Neuron (in vitro differentiated cells): ENCODE results near the gene IL17RD.

Experiments used
- H2AFZ ChIP-seq: one replicate; pipeline ENCODE4 v1.6.1; 2013; ENCODE audit warnings: low read depth, mild to moderate bottlenecking, inconsistent platforms, low read length, moderate library complexity
- H3K27me3 ChIP-seq: one replicate; pipeline ENCODE4 v1.6.1; 2013; ENCODE audit warnings: low read length; ENCODE audit not compliant: insufficient read depth
- H3K36me3 ChIP-seq: one replicate; pipeline ENCODE4 v1.6.1; 2013; ENCODE audit warnings: low read length; ENCODE audit not compliant: insufficient read depth
- H3K4me1 ChIP-seq: one replicate; pipeline ENCODE4 v1.6.1; 2013; ENCODE audit warnings: low read length; ENCODE audit not compliant: insufficient read depth
- H3K4me3 ChIP-seq: 2 replicates; pipeline ENCODE4 v1.5.1; 2013; ENCODE audit warnings: mild to moderate bottlenecking, low read length, moderate library complexity
- H3K9me3 ChIP-seq: one replicate; pipeline ENCODE4 v1.6.1; 2013; ENCODE audit warnings: low read length

IL17RD gene

GRCh38 chr3:57060089-57060821 is 104.9 kb downstream of the IL17RD start, which contains the start of gene SPATA12:
Gene SPATA12 (plus strand): TSS chr3:57060664. CDS start chr3:57073695, 13,031 bp downstream.
- Histone ChIP-seq H3K4me1 (peaks cover 10% of the 10 kb centered on the region), H3K36me3 (no peaks in the 10 kb centered on the region), H3K4me3 (no peak within 1 kb of the TSS), H3K27me3 (no peaks in the 10 kb centered on the region), H2AFZ (peak within 1 kb of the TSS; percentile 6), H3K9me3 (peaks cover 1% of the 10 kb centered on the region)

DNA sequence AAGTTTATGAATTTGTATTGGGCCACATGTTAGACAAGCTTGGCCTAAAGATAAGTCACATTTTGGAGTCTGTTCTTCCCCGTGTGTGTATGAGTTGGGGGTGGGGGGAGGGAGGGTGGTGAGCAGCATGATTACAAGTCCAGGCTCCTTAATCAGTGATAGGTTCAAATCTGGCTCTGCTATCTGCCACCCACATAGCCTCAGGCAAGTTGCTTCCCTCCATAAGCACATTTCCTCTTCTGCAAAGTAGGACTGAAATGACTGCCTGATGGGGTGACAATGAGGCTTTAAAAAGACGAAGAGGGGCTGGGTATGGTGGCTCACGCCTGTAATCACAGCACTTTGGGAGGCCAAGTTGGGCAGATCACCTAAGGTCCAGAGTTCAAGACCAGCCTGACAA is 105.7 kb downstream of the IL17RD start:
- no peak overlapping the region for H2AFZ ChIP-seq
- H3K4me3 ChIP-seq: no peak overlapping the region
- peaks cover 10% of the 10 kb centered on the region for H3K4me1 ChIP-seq
- no peaks in the 10 kb centered on the region for H3K27me3 ChIP-seq
- peaks cover 1% of the 10 kb centered on the region for H3K9me3 ChIP-seq
- no peaks in the 10 kb centered on the region for H3K36me3 ChIP-seq

GRCh38 chr3:57057351-57057750 is 107.8 kb downstream of the IL17RD start:
- H3K4me3 ChIP-seq: no peak overlapping the region
- peaks cover 6% of the 10 kb centered on the region for H3K4me1 ChIP-seq
- no peaks in the 10 kb centered on the region for H3K27me3 ChIP-seq
- no peak overlapping the region for H2AFZ ChIP-seq
- H3K36me3 ChIP-seq: no peaks in the 10 kb centered on the region
- peaks cover 1% of the 10 kb centered on the region for H3K9me3 ChIP-seq

DNA sequence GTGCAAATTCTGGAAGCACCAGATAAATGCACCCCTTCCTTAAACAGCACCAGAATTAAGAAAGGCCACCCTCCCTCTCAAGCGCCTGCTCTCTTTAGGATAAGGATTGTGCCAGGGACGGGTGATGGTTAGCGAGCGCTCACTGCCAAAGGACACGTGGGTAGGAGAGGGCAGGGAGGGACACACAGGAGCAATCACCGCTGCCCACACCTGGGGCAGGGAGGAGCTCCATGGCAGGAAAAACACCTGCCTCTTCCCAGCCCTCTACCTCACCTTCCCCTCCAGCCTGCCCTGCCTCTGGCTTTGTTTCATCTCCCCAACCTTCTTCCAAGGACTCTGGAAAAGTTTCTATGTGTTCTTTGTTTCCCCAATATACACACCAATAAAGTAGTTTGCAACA is 112.0 kb downstream of the IL17RD start:
- Histone ChIP-seq H3K4me1 (peaks cover 2% of the 10 kb centered on the region), H3K27me3 (no peaks in the 10 kb centered on the region), H3K9me3 (peaks cover 1% of the 10 kb centered on the region), H3K4me3 (no peak overlapping the region), H2AFZ (no peak overlapping the region), H3K36me3 (no peaks in the 10 kb centered on the region)

DNA sequence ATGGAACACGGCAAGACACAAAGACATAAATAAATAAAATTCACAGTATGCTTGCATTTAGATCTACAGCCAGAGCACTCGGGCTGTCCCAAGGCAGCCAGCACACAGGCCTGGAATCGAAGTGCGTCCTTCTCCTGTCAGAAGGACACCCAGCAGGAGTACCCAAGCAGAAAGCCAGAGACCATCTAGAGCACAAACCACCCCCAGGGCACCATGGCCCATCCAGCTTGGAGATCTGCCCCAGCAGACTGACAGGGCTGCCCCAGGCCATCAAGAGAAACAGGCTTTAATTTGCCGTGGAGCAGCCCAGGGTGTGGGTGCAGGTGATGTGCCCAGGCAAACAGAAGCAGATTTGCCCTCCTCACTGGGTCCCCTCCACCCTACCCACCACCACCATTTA is 112.5 kb downstream of the IL17RD start:
- Histone ChIP-seq H3K4me1 (peaks cover 6% of the 10 kb centered on the region), H3K27me3 (no peaks in the 10 kb centered on the region), H3K36me3 (no peaks in the 10 kb centered on the region), H3K4me3 (no peak overlapping the region), H2AFZ (no peak overlapping the region), H3K9me3 (peaks cover 1% of the 10 kb centered on the region)

DNA sequence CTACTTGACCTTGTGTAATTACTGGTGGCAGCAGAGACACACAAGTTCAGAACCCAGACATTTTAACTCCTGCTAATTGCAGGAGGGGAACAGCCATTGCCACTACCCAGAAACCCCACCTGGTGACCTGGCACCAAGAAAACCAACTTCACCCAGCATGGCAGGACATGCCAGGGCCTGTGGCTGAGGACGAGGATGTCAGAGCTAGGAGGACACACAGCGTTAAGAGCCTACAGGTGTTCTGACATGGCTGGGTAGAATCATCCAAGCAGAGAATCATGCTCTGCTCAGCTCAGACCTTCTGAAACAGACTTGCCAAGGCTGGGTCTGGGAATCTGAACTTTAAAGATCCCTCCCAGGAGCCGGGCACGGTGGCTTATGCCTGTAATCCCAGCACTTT is 116.4 kb downstream of the IL17RD start:
- no peaks in the 10 kb centered on the region for H3K27me3 ChIP-seq
- no peak overlapping the region for H3K4me3 ChIP-seq
- no peak overlapping the region for H2AFZ ChIP-seq
- H3K36me3 ChIP-seq: no peaks in the 10 kb centered on the region
- peaks cover 2% of the 10 kb centered on the region for H3K9me3 ChIP-seq
- peaks cover 7% of the 10 kb centered on the region for H3K4me1 ChIP-seq

DNA sequence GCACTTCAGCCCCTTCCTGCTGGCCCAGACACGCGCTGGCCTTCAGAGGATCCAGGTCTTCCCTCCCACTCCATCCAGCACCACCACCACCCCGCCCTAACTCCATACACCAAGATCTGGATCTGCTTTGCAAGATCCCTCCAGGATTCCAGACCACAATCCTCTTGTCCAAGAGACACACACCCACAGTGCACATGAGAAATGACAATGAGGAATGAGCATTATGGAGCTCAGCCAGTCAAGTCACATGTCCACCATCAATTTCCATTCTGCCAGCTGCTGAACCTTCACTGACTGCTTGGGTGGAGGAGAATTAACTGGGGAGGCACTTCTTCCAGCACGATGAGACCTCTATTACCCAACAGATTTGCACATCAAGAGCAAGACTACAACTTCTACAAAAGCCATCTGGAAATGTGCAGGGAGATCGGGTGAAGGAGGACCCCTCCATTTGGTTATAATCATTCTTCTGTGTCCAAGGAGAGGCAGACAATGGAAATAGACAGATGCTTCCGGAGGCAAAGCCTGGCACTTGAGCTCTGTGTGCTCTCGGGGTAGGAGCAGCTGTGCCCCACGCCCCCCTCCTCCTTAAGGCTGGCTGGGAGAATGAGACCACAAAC is 117.0 kb downstream of the IL17RD start:
- no peaks in the 10 kb centered on the region for H3K27me3 ChIP-seq
- peaks cover 7% of the 10 kb centered on the region for H3K4me1 ChIP-seq
- H3K9me3 ChIP-seq: peaks cover 2% of the 10 kb centered on the region
- H2AFZ ChIP-seq: no peak overlapping the region
- no peak overlapping the region for H3K4me3 ChIP-seq
- no peaks in the 10 kb centered on the region for H3K36me3 ChIP-seq

GRCh38 chr3:57046101-57046765 is 118.9 kb downstream of the IL17RD start:
- Histone ChIP-seq H2AFZ (no peak overlapping the region), H3K27me3 (no peaks in the 10 kb centered on the region), H3K36me3 (no peaks in the 10 kb centered on the region), H3K4me1 (peaks cover 7% of the 10 kb centered on the region), H3K4me3 (no peak overlapping the region), H3K9me3 (peaks cover 2% of the 10 kb centered on the region)

DNA sequence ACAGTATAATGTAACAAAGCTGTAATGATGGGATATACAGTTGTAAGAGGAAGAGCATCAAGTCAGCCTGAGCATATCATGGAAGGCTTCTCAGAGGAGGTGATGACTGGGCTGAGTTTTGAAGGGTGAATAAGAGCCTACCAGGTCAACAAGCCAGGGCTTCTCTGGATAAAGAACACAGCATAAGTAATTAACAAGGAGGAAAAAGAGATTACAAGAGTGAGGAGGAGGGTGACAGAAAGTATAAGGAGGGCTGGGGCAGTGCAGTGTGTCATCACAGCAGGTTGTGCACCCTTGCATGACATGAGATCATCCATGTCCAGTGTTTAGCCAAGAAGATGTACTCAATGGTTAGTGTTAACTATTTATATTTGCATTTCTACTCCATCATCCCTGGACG is 121.6 kb downstream of the IL17RD start:
- Histone ChIP-seq H3K9me3 (peaks cover 2% of the 10 kb centered on the region), H3K4me1 (peaks cover 7% of the 10 kb centered on the region), H2AFZ (no peak overlapping the region), H3K4me3 (no peak overlapping the region), H3K36me3 (no peaks in the 10 kb centered on the region), H3K27me3 (no peaks in the 10 kb centered on the region)

DNA sequence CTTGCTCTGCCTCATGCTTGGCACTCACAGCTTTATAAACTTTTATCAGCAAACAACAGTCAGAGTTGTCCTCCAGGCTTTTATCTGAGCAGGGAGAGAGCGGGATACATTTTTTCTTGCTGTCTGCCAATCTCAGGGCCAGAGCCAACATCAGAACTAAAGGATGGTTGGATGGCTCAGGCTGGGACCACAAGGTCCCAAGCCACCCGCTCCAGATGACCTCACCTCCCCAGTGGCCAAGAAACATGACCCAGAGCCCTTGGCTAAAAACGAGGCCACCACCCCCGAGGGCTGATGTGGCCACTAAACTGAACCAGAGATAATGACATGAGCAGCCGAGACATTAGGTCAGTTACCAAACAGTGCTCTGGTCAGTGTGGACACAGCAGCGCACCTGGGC is 123.5 kb downstream of the IL17RD start:
- Histone ChIP-seq H3K27me3 (no peaks in the 10 kb centered on the region), H3K36me3 (no peaks in the 10 kb centered on the region), H3K4me1 (no peaks in the 10 kb centered on the region), H2AFZ (no peak overlapping the region), H3K4me3 (no peak overlapping the region), H3K9me3 (peaks cover 2% of the 10 kb centered on the region)
